RWPE1 (cell line): Measurements from ENCODE around the gene APOL1.
A peak's percentile ranks its signal among the peaks of the same experiment; 100 is the strongest.

Experiments used
- CTCF ChIA-PET: fragments of 350-600 bp; sonication (Branson Sonifier 250); formaldehyde crosslinking; extraction: SDS; loops from one replicate; lab custom pipeline; 2021; lab: Yijun Ruan, JAX
- POLR2A ChIA-PET: fragments of 400-600 bp; formaldehyde crosslinking; extraction: SDS; loops from one replicate; lab custom pipeline; 2020; ENCODE audit warnings: antibody characterized with exemption; ENCODE audit not compliant: low non-redundant PET; lab: Yijun Ruan, JAX
- DNase-seq: peaks from one replicate; pipeline ENCODE4 v3.0.0; 2012; ENCODE audit warnings: low spot score
- H3K27ac ChIP-seq: fragments of 450-650 bp; 2 replicates; pipeline ENCODE4 v1.5.1; 2017
- TF ChIP-seq, protein P1 (sequence below): fragments of 450-650 bp; conservative IDR thresholded peaks from 2 replicates; pipeline ENCODE4 v1.5.1; 2017; ENCODE audit warnings: low read depth, mild to moderate bottlenecking

APOL1 gene

DNA sequence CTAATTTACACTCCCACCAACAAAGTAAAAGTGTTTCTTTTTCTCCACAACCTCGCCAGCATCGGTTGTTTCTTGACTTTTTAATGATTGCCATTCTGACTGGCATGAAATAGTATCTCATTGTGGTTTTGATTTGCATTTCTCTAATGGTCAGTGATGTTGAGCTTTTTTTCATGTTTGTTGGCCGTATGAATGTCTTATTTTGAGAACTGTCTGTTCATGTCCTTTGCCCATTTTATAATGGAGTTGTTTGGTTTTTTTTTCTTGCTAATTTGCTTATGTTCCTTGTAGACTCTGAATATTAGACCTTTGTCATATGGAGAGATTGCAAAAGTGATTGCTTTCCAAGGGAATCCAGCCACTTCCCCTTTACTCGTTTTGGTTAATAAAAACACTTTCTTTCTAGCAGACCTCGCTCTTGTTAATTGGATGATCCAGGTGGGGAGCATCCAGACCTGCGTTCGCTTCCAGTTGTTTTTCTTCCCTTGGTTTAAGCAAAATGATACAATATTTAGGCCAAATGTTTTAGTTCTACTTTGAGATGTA is 34.2 kb upstream of the APOL1 start:
- POLR2A ChIA-PET = no interaction called here
- H3K27ac ChIP-seq = no peak overlapping the region
- TF ChIP-seq, protein P1, sequence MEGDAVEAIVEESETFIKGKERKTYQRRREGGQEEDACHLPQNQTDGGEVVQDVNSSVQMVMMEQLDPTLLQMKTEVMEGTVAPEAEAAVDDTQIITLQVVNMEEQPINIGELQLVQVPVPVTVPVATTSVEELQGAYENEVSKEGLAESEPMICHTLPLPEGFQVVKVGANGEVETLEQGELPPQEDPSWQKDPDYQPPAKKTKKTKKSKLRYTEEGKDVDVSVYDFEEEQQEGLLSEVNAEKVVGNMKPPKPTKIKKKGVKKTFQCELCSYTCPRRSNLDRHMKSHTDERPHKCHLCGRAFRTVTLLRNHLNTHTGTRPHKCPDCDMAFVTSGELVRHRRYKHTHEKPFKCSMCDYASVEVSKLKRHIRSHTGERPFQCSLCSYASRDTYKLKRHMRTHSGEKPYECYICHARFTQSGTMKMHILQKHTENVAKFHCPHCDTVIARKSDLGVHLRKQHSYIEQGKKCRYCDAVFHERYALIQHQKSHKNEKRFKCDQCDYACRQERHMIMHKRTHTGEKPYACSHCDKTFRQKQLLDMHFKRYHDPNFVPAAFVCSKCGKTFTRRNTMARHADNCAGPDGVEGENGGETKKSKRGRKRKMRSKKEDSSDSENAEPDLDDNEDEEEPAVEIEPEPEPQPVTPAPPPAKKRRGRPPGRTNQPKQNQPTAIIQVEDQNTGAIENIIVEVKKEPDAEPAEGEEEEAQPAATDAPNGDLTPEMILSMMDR = no peak
- DNase-seq = no peak
- CTCF ChIA-PET = no interaction called here

GRCh38 chr22:36220451-36220921 is 32.4 kb upstream of the APOL1 start:
- H3K27ac ChIP-seq = no peak overlapping the region
- TF ChIP-seq, protein P1 = no peak
- ChIA-PET CTCF (interaction anchor here (1.1 kb wide), 1 partner anchor 65 kb away, joined by 3 read pairs; no protein-coding TSS in a partner anchor), POLR2A (no interaction called here)
- DNase-seq = no peak

- TF ChIP-seq, protein P1 = peak; percentile 81
- POLR2A ChIA-PET = no interaction called here
- no peak overlapping the region for H3K27ac ChIP-seq
- CTCF ChIA-PET = interaction anchor here (0.6 to 1.0 kb wide), 2 partner anchors 11 to 14 kb away, joined by 3 to 4 read pairs; no protein-coding TSS in a partner anchor
- no peak for DNase-seq
Measured at GRCh38 chr22:36221799-36222751, 30.9 kb upstream of the APOL1 start.

DNA sequence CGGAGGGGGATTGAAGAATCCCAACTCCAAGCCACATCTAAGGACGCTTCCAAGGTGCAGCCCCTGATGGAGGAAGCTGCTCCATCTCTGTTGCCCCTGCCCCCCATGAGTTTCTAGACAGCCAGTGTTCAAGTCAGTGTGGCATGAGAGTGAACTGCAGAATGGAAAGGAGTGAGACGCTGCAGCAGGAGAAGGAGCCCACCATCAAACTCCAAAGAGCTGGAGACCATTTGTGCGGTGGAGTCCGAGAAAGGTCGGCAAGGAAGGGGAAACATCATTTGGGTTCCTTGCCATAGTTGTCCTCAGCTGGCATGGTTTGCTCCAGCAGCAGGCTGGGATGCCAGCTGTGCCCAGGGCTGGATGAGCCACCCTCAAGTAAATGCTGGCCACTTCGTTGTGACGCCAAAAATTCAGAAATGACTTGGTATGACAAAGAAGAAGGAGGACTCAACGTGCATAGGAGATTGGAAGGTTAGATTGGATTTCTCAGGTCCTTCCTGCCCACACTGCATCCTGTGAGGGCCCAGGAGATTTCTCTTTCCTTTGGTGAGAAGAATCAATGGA is 30.0 kb upstream of the APOL1 start:
- ChIA-PET CTCF (interaction anchor here (0.6 kb wide), 1 partner anchor 13 kb away, joined by 3 read pairs; no protein-coding TSS in a partner anchor), POLR2A (no interaction called here)
- TF ChIP-seq, protein P1 = no peak
- no peak overlapping the region for H3K27ac ChIP-seq
- no peak for DNase-seq

DNA sequence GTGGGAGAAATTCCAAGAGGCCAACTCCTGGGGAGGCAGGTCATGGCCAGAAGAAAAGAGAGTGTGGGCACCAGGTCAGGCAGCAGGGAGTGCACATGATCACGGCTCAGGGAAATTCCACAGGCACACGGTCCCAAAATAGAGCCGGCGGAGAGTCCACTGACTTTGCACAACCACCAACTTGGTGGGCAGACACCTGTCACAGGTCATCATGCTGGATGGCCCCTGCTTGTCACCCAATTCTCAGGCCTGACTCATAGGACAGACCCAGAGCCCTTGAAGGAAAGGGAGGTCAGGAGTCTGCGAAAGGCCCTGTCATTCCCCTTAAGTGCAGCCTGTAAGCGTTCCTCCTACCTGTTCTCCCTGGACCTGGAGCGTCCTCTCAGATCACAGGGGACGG is 29.4 kb upstream of the APOL1 start:
- DNase-seq = no peak
- H3K27ac ChIP-seq = no peak overlapping the region
- ChIA-PET CTCF (no interaction called here), POLR2A (no interaction called here)
- TF ChIP-seq, protein P1 = no peak

DNA sequence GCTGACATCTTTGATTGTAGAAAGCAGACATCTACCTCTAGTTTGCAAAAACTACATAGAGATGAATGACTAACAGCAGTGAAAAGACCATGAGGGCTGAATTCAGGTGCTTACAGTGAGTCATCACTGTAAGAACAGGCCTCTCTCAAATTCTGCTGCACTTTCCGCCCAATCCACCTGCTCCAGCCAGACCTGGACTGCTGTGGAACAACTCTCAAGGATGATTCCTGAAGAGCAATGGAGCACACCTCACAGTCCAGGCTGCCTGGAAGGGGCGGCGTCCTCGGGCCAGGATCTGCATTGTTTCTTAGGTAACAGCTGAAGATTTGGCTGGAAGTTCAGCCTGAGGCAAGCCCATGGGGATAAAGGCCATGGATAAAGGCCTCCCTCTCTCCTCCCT is 28.7 kb upstream of the APOL1 start:
- no peak for DNase-seq
- POLR2A ChIA-PET = no interaction called here
- H3K27ac ChIP-seq = no peak overlapping the region
- CTCF ChIA-PET = interaction anchor here (0.6 kb wide), 1 partner anchor 103 kb away, joined by 3 read pairs; no protein-coding TSS in a partner anchor
- TF ChIP-seq, protein P1 = no peak
